Measurements from ENCODE around the gene NRF1.
"Not testable (repeated sequence)": the region's sequence is repeated elsewhere in the genome, so short reads cannot be mapped to it uniquely, and the experiment has no call there.

NRF1 gene

GRCh38 chr7:129611246-129612111 lies at the start of gene NRF1:
TSS of gene NRF1 (plus strand) at chr7:129611720. CDS start at chr7:129657352, 45,632 bp downstream.
- DNase-seq (ENCODE audit: low read depth in 1 of 2, low spot score in 1 of 2), result peak; percentile 83 to 89

GRCh38 chr7:129566323-129566722 lies 45.2 kb upstream of the NRF1 start:
- not testable (repeated sequence) for DNase-seq (ENCODE audit: low read depth in 1 of 2, low spot score in 1 of 2)

GRCh38 chr7:129567377-129567776 lies 44.1 kb upstream of the NRF1 start:
- no peak for DNase-seq (ENCODE audit: low read depth in 1 of 2, low spot score in 1 of 2)

DNA sequence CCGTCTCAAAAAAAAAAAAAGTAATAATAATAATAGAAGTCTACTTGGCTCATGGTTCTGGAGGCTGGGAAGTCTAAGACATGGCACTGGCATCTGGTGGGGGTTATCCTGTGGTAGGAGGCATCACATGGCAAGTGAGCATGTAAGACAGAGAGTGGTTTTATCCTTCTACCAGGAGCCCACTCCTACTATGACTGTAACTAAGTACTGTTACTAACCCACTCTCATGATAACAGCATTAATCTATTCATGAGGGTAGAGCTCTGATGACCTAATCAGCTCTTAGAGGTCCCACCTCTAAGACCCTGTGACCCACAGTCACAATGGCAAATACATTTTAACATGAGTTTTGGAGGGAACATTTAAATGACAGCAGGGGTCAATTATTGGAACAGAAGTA lies 43.3 kb upstream of the NRF1 start:
- no peak for DNase-seq (ENCODE audit: low read depth in 1 of 2, low spot score in 1 of 2)

DNA sequence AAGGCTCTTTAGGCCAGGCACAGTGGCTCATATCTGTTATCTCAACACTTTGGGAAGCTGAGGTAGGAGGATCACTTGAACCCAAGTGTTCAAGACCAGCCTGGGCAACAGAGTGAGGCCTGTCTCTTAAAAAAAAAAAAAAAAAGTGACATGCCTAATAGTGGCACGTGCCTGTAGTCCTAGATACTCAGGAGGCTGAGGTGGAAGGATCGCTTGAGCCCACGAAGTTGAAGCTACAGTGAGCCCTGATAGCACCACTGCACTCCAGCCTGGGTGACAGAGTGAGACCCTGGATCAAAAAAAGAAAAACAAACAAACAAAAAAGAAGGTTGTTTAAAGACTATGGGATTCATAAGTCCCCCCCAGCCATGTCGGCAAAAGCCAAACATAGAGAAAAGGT lies 42.2 kb upstream of the NRF1 start:
- DNase-seq (ENCODE audit: low read depth in 1 of 2, low spot score in 1 of 2), result no peak

DNA sequence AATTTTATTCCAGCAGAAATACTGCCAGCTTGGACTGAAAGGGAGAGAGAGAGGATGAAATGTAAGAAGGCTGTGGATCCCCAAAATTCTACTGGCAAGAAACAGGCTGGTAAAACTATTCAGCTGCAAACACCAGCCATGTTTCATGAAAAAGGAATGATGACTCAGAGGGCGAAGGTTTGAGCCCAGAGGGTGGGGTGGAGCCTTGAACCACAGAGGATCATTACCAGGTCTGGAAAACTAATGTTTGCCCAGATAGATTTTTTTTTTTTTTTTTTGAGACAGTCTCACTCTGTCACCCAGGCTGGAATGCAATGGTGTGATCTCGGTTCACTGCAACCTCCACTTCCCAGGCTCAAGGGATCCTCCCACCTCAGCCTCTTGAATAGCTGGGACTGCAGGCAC lies 41.7 kb upstream of the NRF1 start:
- DNase-seq (ENCODE audit: low read depth in 1 of 2, low spot score in 1 of 2), result no peak

GRCh38 chr7:129571201-129571600 lies 40.3 kb upstream of the NRF1 start:
- DNase-seq (ENCODE audit: low read depth in 1 of 2, low spot score in 1 of 2), result no peak

DNA sequence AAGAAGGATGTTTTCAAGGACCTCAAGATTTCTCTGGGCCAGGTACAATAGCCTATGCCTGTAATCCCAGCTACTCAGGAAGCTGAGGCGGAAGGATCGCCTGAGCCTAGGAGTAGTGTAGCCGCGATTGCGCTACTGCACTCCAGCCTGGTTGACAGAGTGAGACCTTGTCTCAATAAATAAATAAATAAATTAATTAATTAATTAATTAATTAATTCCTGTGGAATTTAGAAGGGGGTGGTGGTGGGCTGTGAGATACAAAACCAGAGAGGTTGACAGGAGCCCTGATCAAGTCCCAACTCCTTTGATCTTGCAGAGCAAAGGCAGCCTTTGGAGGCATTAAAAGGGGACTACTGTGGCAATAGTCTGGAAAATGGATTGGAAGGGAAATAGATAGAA lies 39.3 kb upstream of the NRF1 start:
- no peak for DNase-seq (ENCODE audit: low read depth in 1 of 2, low spot score in 1 of 2)

DNA sequence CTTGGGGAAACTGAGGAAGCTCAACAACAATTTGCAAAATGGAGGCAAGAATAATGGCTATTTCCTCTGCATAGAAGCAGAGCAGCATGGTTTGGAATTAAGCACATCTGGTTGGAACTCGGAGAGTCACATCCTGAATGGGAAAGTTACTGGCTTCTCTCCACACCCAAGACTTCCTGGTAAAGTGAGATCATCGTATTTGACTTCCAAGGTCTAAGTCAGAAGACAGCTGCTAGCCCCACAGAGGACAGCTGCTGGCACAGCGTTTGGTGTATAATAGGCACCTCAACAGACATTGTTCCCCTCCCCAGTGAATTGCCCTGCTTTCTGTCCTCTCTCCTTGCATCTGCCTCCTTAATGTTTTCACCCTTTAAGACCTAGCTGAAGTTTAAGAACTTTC lies 37.0 kb upstream of the NRF1 start:
- no peak for DNase-seq (ENCODE audit: low read depth in 1 of 2, low spot score in 1 of 2)

DNA sequence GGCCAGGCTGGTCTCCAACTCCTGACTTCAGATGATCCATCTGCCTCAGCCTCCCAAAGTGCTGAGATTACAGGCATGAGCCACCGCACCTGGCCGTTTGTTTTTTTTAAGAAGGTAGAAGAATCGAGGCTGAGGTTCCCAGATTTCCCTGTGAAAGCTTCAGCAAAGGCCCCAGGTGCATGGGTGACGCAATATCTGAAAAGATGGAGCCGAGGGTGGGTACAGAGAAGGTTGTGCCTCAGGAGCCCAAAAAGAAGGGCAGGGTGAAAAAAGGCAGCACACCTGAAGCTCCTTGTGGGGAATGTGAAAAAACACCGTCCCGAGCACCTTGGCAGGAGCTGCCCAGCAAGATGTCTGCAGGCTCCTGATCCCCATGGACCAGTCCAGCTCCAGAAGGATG lies 35.8 kb upstream of the NRF1 start:
- DNase-seq (ENCODE audit: low read depth in 1 of 2, low spot score in 1 of 2), result no peak

DNA sequence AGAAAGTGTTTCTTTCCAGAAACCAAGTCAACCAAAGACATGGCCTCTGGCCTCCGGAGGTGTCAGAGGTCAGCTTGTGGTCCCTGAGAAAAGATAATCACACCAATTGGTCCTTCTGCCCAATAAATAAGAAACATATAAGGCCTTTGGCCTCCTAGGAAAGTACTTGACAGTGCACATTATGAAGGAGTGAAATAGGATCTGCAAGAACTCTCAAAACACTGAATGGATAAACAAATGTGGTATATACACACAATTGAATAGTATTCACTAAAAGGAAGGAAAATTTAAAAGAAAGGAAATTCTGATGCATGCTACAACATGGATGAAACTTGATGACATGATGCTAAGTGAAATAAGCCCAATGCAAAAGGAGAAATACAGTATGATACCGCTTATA lies 35.4 kb upstream of the NRF1 start:
- no peak for DNase-seq (ENCODE audit: low read depth in 1 of 2, low spot score in 1 of 2)

GRCh38 chr7:129578829-129579228 lies 32.7 kb upstream of the NRF1 start:
- no peak for DNase-seq (ENCODE audit: low read depth in 1 of 2, low spot score in 1 of 2)

DNA sequence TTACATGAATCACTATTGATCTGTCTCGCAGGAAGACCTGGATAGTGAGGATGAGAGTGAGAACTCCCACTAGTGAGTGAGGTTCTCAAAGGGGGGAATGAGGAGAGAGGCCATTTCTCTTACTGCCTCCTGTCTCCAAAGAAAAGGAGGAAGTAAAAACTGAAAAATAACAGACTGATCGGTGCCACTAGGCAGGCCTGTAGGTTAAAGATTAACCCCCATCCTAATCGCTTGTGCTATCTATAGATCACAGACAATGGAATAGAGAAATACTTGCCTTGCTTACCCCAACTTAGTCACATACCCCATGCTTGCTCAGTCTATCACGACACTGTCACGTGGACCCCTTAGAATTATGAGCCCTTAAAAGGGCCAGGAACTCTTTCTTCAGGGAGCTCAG lies 25.3 kb upstream of the NRF1 start:
- DNase-seq (ENCODE audit: low read depth in 1 of 2, low spot score in 1 of 2), result not testable (repeated sequence)

- no peak for DNase-seq (ENCODE audit: low read depth in 1 of 2, low spot score in 1 of 2)
Observed at GRCh38 chr7:129588268-129588667, 23.3 kb upstream of the NRF1 start.

- DNase-seq (ENCODE audit: low read depth in 1 of 2, low spot score in 1 of 2), result no peak
Observed at GRCh38 chr7:129591868-129592267, 19.7 kb upstream of the NRF1 start.

GRCh38 chr7:129596386-129596785 lies 15.1 kb upstream of the NRF1 start:
- DNase-seq (ENCODE audit: low read depth in 1 of 2, low spot score in 1 of 2), result not testable (repeated sequence)

- DNase-seq (ENCODE audit: low read depth in 1 of 2, low spot score in 1 of 2), result no peak
Observed at GRCh38 chr7:129597672-129598071, 13.8 kb upstream of the NRF1 start.

DNA sequence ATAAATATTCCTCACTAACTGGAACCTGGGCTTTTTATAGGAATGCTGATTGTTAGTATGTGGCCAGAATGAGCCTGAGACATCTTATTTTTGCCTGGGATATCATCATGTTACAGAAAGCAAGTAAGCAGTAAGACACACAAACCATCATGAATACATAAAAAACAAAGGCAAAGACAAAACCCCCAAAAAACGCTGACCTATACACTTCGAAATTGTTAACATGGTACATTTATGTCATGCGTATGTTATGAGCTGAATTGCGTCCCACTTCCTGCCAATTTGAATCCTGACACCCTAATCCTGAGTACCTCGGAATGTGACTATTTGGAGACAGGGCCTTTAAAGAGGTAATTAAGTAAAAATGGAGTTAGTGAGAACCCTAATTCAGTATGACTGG lies 12.3 kb upstream of the NRF1 start:
- no peak for DNase-seq (ENCODE audit: low read depth in 1 of 2, low spot score in 1 of 2)

- not testable (repeated sequence) for DNase-seq (ENCODE audit: low read depth in 1 of 2, low spot score in 1 of 2)
Observed at GRCh38 chr7:129603594-129603993, 7.9 kb upstream of the NRF1 start.

DNA sequence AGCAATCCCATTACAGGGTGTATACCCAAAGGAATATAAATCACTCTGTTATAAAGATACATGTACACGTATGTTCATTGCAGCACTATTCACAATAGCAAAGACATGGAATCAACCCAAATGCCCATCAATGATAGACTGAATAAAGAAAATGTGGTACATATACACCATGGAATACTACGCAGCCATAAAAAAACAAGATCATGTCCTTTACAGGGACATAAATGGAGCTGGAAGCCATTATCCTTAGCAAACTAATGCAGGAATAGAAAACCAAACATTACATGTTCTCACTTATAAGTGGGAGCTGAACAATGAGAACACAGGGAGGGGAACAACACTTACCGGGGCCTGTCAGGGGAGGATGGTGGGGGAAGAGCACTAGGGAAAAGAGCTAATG lies 7.5 kb upstream of the NRF1 start:
- not testable (repeated sequence) for DNase-seq (ENCODE audit: low read depth in 1 of 2, low spot score in 1 of 2)

DNA sequence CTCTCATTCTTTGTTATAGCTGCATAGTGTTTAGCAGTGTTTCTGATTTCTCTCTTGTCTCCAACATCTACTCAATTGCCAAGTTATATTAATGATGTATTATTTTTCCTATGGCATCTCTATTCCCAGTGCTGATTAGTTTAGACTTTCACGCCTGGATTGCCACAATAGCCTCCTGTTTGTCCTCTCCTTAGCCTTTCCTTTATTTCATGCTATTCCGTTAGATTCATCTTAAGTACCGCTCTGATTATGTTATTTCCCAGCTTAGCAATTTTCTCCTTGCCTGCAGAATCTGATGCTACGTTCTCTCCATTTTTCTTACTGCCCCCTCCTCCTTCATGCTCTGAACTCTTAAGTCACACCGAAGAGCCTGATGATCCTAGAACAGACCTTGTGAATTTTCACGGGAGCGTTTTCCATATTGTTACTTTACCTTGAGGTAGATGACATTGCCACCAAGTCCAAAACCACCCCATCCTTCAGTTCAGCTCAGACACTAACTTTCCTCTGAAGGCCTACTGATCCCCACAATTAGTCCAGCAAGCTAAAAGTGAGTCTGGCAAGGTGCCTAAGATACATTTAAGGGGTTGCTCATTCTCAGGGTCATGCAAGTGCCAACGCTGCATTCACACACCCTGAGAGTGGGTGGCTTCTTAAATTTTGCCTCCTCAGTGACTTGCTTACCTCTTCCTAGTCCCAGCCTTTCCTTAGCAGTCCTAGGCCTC lies 6.6 kb upstream of the NRF1 start:
- DNase-seq (ENCODE audit: low read depth in 1 of 2, low spot score in 1 of 2), result no peak

- DNase-seq (ENCODE audit: low read depth in 1 of 2, low spot score in 1 of 2), result no peak
Observed at GRCh38 chr7:129605960-129606614, 5.4 kb upstream of the NRF1 start.
